Vagina (tissue), 2 donors: Measurements from ENCODE around the gene WDR70. TPM values are rescaled to one million over a fixed set of nuclear protein-coding genes. Genes with fewer than 3 reads are reported as not detected.

Experiments
- DNase-seq, 2 donors: peaks; one replicate each; pipeline ENCODE4 v3.0.0-alpha.2; 2017; ENCODE audit errors: extremely low spot score in 2 of 2
- H3K27ac ChIP-seq: fragments of 200-600 bp; sonication (generic); one replicate; pipeline ENCODE4 v1.5.1; 2019
- H3K27me3 ChIP-seq: fragments of 200-600 bp; sonication (generic); one replicate; pipeline ENCODE4 v1.5.1; 2019
- H3K36me3 ChIP-seq, 2 donors: fragments of 200-600 bp; sonication (generic); one replicate each; pipeline ENCODE4 v1.5.1; 2017 to 2019
- H3K4me1 ChIP-seq: fragments of 200-600 bp; sonication (generic); one replicate; pipeline ENCODE4 v1.5.1; 2019
- H3K4me3 ChIP-seq, 2 donors: fragments of 200-600 bp; sonication (generic); 1 replicate in 1 of 2; 2 replicates in 1 of 2; pipeline ENCODE4 v1.5.1; 2016 to 2019
- H3K9me3 ChIP-seq: fragments of 200-600 bp; sonication (generic); one replicate; pipeline ENCODE4 v1.5.1; 2019
- CTCF ChIP-seq, 3 experiments: fragments of 450-650 bp in 2 of 3; fragments of 200-600 bp in 1 of 3; sonication (generic) in 1 of 3; IDR thresholded peaks; one replicate each; pipeline ENCODE4 v1.5.1; 2017 to 2019; ENCODE audit warnings: antibody characterized with exemption in 3 of 3, mild to moderate bottlenecking in 2 of 3, moderate library complexity in 2 of 3
- POLR2A ChIP-seq, 2 donors: fragments of 450-650 bp; IDR thresholded peaks; one replicate each; pipeline ENCODE4 v1.6.1; 2017; ENCODE audit warnings: antibody characterized with exemption in 2 of 2, mild to moderate bottlenecking in 2 of 2, moderate library complexity in 2 of 2
- POLR2AphosphoS5 ChIP-seq, 2 donors: sonication (generic); formaldehyde crosslinking; IDR thresholded peaks; one replicate each; pipeline ENCODE4 v1.9.0; 2017; ENCODE audit warnings: antibody characterized with exemption in 2 of 2, mild to moderate bottlenecking in 2 of 2, low read depth in 1 of 2; ENCODE audit not compliant: insufficient read depth in 1 of 2
- intact Hi-C: fragments of 100-400 bp; cut with DNase I; formaldehyde crosslinking; loops from one replicate; pipeline ENCODE4 v1.15.1; 2023
- total RNA-seq: library from RNA; depleted of rRNA; stranded (reverse); fragments of >200 nt; gene quantifications from one replicate; pipeline ENCODE4 v1.2.3, GENCODE V29; 2016

Gene WDR70
- total RNA-seq, 1 donor from 2014 or later: 31.4 TPM

GRCh38 chr5:37769108-37769507 lies 390.0 kb downstream of the WDR70 start:
- no peak for TF ChIP-seq POLR2AphosphoS5 (IDR thresholded peaks at IDR 0.05; ENCODE audit: insufficient read depth in 1 of 2, low read depth in 1 of 2)
- no peak for TF ChIP-seq CTCF (IDR thresholded peaks at IDR 0.05)
- no peak for TF ChIP-seq POLR2A (IDR thresholded peaks at IDR 0.05)
- no peaks in the 10 kb centered on the region for H3K9me3 ChIP-seq
- H3K27me3 ChIP-seq: no peaks in the 10 kb centered on the region
- DNase-seq: no peak
- H3K36me3 ChIP-seq: no peaks in the 10 kb centered on the region
- no peak overlapping the region for H3K4me3 ChIP-seq
- H3K4me1 ChIP-seq: no peaks in the 10 kb centered on the region
- H3K27ac ChIP-seq: no peak overlapping the region
- intact Hi-C loops: no loop called here

DNA sequence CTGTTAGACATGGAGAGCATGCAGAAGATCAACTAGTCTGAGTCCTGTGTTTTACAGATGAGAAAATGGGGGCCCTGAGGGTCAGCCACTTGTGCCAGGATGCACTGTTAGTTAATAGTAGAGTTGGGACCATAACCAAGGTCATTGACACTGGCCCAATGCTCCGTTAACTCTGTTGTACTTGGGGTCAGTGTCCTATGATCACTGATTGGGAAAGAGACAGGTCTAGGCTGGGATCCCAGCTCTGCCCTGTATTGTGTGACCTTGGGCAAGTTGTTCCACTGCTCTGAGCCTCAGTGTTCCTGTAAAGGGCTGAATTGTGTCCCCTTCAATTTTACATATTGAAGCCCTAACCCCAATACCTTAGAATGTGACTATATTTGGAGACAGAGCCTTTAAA lies 390.7 kb downstream of the WDR70 start:
- no peak overlapping the region for H3K27ac ChIP-seq
- intact Hi-C loops: no loop called here
- no peaks in the 10 kb centered on the region for H3K36me3 ChIP-seq
- H3K4me1 ChIP-seq: no peaks in the 10 kb centered on the region
- H3K27me3 ChIP-seq: no peaks in the 10 kb centered on the region
- no peak for TF ChIP-seq POLR2A (IDR thresholded peaks at IDR 0.05)
- TF ChIP-seq CTCF (IDR thresholded peaks at IDR 0.05): no peak
- no peak for TF ChIP-seq POLR2AphosphoS5 (IDR thresholded peaks at IDR 0.05; ENCODE audit: insufficient read depth in 1 of 2, low read depth in 1 of 2)
- no peak for DNase-seq
- no peaks in the 10 kb centered on the region for H3K9me3 ChIP-seq
- no peak overlapping the region for H3K4me3 ChIP-seq

DNA sequence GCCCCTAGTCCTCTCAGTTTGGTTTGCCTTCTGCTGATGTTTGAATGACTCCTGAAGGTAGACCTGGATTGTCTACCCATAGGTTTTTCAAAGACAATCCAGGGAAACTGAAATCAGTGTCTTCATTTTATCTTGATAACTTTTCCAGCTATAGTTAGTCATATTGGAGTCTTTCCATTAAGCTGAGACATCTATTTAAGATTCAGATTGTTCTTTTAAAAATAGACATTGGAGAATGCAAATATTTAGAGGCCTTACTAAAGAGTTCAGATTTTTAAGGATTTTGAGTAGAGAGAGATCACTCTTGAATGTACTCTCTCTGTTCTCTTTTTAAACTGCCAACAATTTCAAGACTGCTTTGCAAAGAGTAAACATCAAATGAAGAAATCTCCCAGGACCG lies 391.7 kb downstream of the WDR70 start:
- H3K4me3 ChIP-seq: no peak overlapping the region
- H3K4me1 ChIP-seq: no peaks in the 10 kb centered on the region
- H3K27me3 ChIP-seq: no peaks in the 10 kb centered on the region
- DNase-seq: no peak
- H3K36me3 ChIP-seq: no peaks in the 10 kb centered on the region
- no peak for TF ChIP-seq POLR2AphosphoS5 (IDR thresholded peaks at IDR 0.05; ENCODE audit: insufficient read depth in 1 of 2, low read depth in 1 of 2)
- TF ChIP-seq CTCF (IDR thresholded peaks at IDR 0.05): no peak
- no peak for TF ChIP-seq POLR2A (IDR thresholded peaks at IDR 0.05)
- H3K27ac ChIP-seq: no peak overlapping the region
- intact Hi-C loops: no loop called here
- H3K9me3 ChIP-seq: no peaks in the 10 kb centered on the region

DNA sequence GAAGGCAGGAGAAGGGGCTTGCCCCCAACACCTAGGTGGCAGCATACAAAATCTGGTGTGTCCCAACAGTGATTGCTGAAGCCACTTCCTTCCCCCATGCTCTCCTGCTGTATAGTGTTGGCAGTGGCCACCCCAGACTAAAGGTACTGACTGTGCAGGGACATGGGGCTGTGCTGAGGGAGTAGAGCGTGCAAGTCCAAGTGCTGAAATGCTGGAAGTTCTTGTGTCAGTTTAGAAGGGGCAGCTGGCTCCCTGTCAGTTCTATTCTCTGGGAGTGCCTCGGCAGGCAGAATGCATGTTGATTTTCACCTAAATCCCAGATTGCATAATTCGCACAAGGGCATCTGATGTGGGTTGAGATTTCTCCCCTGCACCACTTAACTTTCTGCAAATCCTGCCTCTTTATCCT lies 392.1 kb downstream of the WDR70 start:
- intact Hi-C loops: no loop called here
- TF ChIP-seq POLR2A (IDR thresholded peaks at IDR 0.05) (no peak), POLR2AphosphoS5 (IDR thresholded peaks at IDR 0.05; ENCODE audit: insufficient read depth in 1 of 2, low read depth in 1 of 2) (no peak), CTCF (IDR thresholded peaks at IDR 0.05) (no peak)

GRCh38 chr5:37771731-37772130 lies 392.6 kb downstream of the WDR70 start:
- Histone ChIP-seq H3K4me3 (no peak overlapping the region), H3K27ac (no peak overlapping the region), H3K36me3 (no peaks in the 10 kb centered on the region), H3K9me3 (no peaks in the 10 kb centered on the region), H3K27me3 (no peaks in the 10 kb centered on the region), H3K4me1 (no peaks in the 10 kb centered on the region)
- TF ChIP-seq POLR2AphosphoS5 (IDR thresholded peaks at IDR 0.05; ENCODE audit: insufficient read depth in 1 of 2, low read depth in 1 of 2): no peak
- TF ChIP-seq CTCF (IDR thresholded peaks at IDR 0.05): no peak
- TF ChIP-seq POLR2A (IDR thresholded peaks at IDR 0.05): no peak
- intact Hi-C loops: no loop called here
- no peak for DNase-seq

More for the DNA sequence above, 392.1 kb downstream of the WDR70 start:
- Histone ChIP-seq H3K9me3 (no peaks in the 10 kb centered on the region), H3K36me3 (no peaks in the 10 kb centered on the region), H3K27ac (no peak overlapping the region), H3K4me3 (no peak overlapping the region), H3K4me1 (no peaks in the 10 kb centered on the region), H3K27me3 (no peaks in the 10 kb centered on the region)
- DNase-seq: no peak
